HG03520 (cell line): ENCODE measurements around the gene WDR7.

Source experiments
- ATAC-seq: cut with Tn5 transposase; IDR thresholded peaks from one replicate; pipeline ENCODE4 v1.9.1; 2021; ENCODE audit warnings: mild to moderate bottlenecking, moderate library complexity; ENCODE audit not compliant: unreplicated experiment

The WDR7 gene

DNA sequence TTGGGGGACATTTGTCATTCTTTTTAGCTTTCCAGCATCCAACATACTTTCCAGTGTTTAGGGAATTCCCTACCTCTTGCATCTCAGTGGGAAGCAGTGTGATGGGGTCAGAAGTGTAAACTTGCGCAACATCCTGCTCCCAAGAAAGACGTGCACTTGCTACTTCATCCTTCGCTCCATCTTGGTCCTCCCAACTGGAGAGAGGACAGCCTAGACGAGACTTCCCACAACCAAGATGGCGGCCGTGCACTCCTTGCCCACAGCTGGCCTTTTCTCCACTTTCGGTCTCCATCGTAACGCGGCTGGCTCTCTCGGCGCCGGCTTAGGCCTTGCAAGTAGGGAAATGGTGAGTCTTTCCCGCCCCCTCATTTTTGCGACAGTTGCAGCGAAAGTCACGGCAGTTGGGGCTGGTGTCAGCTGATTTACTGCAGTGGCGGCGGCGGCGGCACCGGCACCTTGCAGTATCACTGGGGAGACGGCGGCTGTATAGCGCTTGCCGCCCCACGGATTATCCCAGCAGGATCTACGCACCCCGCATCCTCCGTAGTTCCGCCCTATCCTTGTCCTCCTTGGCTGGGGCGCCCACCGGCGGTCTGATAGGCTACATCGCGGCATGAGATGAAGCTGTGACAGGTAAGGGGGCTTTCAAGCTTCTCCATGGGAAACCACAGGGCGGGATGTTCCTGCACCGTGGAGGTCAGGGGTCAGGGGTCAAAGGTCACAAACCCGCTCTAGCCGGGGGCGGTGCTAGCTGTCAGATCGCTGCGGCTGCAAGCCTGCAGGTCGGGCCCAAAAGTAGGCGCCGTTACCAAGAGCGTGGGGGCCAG lies at the start of gene WDR7:
TSS of gene WDR7 (plus strand) at position 416 of the 827 bp plus-strand sequence. CDS start 21,157 bp downstream, outside the sequence.
- ATAC-seq: peak; percentile 96

DNA sequence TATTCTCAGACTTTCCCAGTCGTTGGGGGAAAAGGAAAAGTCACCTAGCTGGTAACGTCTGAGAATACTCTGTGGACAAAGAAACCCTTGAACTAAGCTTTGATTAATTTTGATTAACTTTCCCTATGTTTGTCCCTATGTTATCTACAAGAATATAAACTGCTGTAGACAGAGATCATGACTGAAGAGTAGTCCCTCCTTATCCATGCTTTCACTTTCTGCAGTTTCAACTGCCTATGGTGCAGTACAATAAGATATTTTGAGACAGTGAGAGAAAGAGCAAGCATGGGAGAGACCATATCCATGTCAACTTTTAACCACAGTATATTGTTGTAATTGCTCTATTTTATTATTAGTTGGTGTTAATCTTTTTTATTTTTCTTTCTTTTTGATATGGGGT lies 44.5 kb upstream of the WDR7 start:
- ATAC-seq: no peak

DNA sequence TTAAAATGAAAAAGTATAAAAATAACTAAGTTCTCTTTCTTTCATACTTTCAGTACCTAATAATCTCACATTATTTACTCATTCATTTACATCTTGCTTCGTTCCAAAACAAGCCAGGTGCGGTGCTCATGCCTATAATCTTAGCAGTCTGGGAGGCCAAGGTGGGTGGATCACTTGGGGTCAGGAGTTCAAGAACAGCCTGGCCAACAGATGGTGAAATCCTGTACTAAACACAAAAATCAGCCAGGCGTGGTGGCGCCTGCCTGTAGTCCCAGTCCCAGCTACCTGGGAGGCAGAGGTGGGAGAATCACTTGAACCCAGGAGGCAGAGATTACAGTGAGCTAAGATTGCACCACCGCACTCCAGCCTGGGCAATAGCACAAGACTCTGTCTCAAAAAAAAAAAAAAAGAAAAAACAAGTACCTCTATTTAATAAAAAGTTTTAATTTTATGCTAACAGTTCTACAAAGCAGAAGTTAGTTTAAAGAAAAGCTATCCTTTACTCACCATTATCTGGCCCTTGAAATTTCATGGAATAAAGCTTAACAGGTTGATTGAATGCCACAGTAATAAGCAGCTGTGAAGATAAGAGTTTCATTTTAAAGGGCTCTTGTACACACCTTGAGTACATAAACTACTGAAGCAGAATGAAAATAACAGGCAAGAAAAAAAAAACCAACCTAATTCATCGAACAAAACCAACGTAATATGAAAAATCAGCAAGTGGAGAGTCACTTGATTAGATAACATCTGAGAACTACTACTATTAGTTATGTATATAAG lies 35.2 kb upstream of the WDR7 start:
- ATAC-seq: no peak

DNA sequence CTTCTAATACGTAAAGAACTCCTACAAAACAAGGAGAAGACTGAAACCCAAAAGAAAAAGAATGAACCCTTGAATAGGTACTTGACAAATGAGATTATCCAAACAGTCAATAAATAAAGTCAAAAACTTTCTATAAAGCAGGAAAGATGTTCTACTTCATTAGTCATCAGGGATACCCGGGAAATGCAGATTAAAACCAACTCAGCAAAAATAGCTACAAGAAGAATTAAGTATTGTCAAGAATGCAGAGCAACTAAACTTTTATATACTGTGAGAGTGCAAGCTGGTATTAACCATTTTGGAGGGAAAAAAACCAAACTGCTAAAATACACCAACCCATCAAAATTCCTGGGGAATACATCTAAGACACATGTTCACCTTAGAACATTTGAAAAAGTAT lies 23.2 kb upstream of the WDR7 start:
- no peak for ATAC-seq

DNA sequence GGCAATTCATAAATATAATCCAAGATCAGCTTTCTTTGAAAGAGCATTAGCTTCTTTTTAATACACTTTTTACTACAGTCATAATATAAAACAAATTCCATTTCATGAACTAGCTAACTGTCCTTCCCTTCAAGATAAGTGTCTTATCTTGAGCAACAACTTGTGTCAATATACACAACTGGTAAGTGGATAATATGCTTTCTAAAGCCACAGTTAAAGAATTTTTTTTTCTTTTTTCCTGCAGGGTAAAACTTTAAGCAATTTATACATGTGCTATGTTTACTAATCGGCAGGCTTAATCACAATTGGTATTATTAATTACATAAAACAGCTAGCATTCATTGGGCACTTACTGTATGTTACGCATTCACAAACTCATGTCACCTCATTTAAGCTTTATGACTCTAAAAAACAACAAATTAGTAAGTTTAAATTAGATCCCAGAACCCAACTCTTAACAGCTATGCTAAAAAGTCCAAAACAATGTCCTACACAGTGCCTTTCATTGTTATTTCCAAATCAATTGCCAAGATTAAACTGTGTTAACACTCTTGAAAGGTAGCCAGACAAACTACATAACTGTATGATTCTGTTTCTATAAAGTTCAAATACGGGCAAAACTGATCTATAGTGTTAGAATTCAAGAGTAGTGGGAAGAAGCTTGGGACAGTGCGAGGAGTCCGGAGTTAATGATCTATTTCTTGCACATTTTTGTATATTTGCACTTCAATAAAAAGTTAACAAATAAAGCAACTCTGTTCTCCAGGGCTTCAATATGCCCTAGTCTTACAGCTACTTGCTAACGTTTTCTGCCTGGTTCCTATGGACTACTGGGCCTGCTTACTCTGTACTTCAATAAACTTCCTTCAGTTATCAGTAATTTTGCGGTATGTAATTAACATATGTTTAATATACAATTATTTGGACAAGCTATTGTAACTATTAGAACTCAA lies 18.8 kb upstream of the WDR7 start:
- no peak for ATAC-seq

DNA sequence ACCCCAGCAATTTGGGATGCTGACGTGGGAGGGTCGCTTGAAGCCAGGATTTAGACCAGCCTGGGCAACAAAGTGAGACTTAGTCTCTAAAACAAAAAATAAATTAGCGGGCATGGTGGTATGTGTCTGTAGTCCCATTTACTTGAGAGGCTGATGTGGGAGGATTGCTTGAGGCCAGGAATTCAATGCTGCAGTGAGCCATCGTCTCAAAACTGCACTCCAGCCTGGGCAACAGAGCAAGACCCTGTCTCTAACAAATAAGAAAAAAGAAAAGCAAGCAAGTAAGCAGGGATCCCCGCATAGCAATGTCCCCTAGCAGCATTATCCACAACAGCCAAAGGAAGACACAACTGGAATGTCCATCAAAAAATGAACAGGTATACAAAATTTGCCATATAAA lies 16.2 kb upstream of the WDR7 start:
- no peak for ATAC-seq

DNA sequence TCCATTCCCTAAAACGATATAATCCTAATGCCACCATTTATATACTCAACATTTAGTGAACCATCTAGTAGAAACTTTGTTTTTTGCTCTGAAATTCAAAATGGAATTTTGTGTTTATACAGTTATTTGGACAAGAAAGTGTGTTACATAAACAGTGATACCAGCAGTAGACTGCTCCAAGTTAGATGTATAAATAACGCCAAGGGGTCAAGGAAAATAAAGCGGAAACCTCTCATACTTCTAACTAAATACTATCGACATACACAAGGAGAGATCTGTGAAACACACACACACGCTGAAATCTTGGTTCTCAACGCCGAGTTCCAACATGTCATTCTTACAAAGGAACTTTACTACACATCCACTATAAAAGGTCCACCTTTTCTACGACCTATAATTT lies 14.0 kb upstream of the WDR7 start:
- ATAC-seq: no peak

DNA sequence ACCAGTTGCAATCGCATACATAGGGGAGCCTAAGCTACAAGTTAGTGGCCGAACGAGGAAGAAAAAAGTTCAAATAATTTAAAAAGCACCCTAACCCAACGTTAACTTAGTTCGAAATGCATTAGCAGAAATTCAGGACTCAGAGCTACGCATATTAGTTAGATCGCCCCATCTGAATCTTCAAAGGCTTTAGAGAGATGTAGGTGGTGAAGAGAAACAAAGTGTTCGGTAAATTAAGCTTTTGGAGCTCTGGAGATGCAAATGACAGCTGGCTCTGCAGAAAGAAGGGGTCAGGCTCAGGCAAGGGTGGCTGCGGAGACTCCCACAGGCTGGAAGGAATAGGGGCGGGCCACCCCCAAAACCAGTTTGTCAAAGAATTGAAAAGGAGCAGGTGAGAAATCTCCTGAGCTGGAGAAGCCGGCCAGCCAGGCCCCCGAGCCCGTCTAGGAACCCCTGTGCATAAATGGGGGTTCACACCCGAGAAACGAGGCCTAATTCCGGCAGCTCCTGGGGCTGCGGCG lies 13.4 kb upstream of the WDR7 start:
- peak; percentile 26 for ATAC-seq

DNA sequence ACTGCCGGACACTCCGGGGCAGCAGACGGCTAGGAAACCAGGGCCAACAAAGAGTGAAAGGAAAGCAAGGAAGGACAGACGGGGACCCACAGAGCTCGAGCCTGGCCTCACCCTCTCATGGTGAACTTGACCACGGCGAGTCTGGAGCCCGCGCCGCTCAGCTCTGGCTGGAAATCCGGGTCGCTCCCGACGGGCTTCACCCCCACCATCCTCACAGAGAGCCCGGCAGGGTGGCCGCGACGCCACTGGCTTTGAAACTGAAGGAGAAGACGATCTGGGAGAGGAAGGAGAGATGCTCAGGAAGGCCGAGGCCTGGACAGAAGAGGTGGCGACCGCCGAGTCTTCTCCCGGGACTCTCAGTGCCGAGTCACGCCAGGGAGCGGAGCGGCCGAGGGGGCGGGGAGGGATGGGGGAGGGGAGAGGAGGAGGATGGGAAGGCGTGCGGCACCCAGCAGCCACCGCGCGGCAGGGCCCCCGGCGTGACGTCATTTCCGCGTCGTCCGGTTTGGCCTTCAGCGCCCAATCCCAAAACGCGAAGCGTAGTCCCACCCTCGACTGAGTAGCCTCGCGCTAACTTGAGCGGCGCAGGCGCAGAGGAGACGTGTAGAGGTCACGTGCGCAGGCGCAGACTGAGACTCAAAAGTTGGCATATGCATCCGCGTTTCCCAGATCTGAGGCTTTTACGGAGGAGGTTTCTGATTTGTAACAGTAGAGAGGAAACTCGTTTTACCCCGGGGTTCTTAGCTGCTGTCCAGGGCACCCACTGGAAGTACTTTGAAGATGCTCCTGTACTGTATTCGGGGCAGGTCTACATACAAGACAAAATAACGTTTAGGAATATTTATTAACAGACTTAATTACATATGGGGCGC lies 12.7 kb upstream of the WDR7 start, which contains the start of gene TXNL1:
TSS of gene TXNL1 (minus strand) at position 361 of the 872 bp plus-strand sequence. CDS start at position 209, 152 bp downstream.
- peak; percentile 93 for ATAC-seq

DNA sequence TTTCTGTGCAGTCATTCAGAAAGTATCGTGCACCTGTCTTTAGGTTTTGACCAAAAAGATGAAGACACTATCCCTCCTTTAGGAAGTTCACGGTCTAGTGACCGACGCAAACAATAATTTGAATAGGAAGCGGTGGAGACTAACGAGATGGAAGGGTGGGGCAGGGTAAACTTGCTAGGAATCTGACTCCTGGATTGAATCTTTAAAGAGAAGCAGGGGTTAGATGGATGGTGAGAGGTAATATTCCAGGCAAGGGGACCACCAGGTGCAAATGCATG lies 12.1 kb upstream of the WDR7 start:
- no peak for ATAC-seq

DNA sequence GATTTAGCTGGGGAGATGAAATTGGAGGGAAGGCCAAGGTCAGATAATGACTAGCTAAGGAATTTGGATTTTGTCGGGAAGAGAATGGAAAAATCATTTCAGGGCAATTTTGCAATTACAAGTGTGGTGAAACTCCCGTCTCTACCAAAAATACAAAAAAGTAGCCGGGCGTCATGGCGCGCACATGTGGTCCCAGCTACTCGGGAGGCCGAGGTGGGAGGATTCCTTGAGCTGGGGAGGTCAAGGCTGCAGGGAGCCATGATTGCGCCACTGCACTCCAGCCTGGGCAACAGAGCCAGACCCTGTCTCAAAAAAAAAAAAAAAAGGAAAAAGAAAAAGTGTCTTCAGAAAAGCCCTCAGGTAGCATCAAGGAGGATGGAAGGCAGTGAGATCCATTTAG lies 11.6 kb upstream of the WDR7 start:
- ATAC-seq: no peak

DNA sequence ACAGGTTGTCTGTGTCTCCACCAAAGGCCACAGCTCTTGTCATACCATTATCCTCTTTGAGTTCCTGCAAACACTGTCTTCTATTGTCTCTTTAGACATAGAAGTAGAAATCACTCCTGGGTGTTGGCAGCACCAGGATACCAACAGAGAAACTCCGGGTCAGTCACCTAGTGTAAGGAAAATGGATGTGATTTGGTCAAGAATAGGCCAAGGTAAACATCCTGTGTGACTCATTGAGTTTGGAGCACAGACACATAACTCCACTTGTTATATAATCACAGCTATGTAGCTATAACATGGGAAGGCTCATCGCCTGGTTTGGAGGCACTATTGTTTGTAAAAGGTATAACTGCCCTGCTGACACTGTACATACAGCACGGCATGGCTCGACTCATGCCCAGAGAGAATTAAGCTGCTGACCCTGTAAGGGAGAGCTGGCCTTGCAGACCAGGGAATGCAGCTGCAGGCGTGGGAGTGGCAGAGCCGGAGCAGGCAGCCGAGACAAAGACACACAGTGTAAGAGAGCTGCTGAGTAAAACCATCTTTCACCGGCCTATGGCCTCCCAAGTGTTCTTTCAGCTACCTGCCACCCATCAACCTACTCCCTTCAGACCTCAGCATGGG lies 9.3 kb upstream of the WDR7 start:
- ATAC-seq: no peak

DNA sequence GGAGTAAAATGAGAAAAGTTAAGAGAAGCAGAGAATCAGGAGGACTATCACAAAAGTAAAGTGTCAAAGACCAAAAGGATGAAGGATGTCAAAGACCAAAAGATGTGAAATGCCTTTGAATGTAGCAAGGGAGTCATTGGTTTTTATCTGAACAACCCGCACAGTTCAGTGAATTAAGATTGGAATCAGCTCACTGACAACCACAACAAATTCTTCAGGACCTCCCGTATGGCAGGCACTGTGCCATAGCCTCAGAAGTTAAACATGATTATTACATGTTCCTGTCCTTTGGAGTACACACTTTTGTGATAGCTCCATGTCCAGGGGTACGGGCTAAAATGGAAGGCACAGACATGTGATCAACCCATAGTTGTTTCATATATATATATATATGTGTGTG lies 7.8 kb upstream of the WDR7 start:
- no peak for ATAC-seq

DNA sequence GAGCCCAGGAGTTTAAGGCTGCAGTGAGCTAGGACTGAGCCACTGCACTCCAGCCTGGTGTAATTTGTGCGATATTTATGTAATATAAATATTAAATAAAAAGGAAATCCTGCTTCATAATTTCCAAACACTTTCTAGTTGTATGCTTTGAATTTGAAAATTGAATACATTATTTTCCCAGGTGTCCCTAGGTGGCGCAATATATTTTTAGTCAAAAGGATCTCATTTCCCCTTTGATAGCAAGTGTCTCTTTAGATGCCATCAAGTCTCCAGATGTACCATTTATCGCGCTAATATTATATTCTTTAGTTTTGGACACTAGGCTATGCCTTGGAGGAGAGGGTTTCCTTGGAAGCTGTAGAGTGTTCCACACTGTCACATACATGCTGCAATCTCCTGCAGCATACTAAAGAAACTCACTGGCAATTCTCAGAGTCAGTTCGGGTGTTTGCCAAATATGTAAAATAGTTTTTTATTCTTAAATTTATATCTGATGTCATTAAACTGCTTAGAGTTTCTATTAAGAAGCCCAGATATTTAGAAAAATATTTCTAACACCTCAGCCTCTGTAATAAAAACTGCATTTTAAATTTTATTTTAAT lies 5.6 kb upstream of the WDR7 start:
- ATAC-seq: no peak

DNA sequence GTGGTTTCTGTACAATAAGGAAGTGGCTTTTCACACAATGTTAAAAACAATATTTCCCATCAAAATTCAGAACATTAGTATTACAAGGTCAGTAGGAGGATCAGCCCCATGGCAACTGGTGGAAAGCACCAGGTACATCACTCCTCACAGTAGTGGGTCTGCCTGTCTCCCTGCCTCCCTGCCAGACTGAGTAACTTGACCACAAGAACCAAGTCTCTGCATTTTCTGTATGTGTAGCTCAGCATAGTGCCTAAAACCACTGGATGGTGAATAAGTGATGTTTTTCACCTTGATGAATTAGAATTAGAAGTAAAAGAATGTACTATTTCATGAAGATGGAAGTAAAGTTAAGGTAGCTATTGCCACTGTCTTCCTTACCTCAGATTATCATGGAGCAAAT lies 4.1 kb upstream of the WDR7 start:
- no peak for ATAC-seq

DNA sequence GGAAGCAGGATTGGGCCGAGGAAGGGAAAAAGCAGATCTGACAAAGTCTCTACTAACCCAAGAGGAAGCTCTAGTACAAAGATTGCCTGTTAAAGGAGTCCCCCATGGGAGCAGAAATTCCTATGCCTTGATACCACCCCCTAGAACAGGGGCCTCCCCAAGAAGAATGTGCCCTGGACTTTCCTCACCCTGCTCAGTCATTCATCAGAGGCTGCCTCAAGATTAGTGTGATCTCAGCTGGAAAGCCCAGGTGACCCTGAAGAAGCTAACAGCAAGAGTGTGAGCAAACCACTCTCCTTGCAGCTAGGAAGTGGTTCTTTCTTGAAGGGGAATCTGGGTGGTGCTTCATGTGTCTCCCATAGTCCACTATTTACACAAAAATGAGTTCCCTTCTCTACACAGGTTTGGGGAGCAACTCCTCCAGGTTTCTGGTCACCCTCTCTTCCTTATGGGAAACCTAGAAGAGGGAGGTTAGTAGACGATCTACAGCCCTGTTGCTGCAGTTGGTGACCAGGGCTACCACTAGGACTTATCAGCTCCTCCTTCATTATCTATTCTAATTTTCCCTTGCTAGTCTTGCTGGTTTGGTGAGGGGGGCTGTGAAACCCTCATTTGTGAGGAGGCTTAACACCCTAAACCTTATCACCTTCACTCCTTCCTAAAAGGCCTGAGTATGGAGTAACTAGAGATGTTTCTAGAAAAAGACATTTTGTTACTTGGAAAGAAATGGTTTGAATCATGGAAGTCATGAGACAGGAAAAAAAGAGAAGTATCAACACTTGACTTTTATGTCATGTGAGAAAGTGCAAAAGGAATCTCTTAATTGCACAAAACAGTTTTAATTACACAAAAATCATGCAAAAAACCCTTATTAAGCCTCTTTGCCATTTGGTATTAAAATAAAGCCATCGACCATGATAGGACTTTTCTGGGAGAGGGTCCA lies 2.9 kb upstream of the WDR7 start:
- no peak for ATAC-seq

DNA sequence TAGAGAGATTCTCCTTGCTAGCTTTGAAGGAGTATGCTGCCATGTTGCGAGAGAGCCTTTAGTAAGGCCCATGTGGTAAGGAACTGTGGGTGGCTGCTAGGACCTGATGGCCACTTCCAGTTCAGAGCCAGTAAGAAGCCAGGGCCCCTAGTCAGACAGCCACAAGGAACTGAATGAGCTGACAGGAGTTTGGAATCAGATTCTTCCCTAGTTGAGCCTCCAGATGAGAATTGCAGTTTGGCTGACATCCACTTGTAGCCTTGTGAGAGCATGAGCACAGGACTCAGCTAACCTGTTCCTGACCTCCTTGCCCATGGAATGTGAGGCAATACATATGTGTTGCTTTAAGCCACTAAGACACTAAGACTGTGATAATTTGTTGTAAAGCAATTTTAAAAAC lies 1.2 kb upstream of the WDR7 start:
- ATAC-seq: no peak

DNA sequence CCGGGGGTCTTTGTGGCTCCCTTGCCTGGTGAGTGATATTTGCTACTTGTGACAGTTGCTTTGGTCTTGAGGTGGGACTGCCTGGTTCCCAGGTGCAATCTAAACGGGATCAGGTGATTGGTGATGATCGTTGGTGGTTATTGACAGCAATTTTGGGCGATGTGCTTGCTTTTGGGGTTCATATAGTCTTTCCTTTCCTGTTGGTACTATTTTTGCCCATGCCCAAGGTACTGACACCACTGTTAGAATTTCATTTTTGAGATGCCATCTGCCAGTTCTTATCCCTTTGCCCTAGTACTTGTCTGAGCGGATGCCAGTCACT lies 573 bp downstream of the WDR7 start:
- no peak for ATAC-seq
